NCI-H1417 treated with DMSO at 0.1 percent for 48 hours (cell line): ENCODE data around the gene GRIK5.

Experiments
- DNase-seq: peaks from one replicate; lab custom pipeline; 2025; lab: John Stamatoyannopoulos, UW

Gene GRIK5

DNA sequence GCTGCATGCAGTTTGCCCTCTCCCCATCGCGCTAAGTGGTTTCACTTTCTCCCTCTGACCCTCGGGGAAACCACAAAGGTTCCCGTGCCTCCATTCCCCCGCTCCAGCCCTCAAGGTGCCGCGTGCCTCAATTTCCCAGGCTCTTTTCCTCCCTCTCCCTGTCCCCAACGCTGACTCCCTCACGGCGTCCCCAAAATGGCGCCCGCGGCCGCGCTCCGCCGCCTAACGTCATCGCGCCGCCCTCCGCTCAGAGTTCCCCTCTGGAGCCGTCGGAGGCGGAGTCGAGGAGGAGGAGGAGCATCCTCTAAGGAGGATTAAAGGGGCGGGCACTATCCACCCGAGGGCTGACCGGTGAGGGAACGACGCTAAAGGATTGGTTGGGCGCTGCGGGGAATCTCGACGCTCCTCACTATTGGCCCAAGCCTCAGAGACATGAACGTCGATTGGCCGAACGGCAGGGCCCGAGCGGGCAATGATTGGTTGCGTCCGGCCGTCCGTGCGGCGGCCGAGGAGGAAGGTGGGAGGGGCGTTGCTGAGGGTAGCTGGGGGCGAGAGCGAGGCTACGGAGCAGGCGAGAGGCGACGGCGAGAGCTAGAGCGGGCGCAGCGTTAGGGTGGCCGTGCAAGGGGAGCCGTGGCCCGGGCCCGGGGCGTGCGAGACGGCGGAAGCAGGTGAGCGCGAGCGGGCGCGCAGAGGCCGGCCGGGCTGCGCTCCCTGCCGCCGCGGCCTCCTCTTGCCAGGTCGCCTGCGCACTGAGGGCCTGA, 5.8 kb upstream of the GRIK5 start, which contains the start of gene ZNF574:
Gene ZNF574, plus strand, starts transcription at position 551 of the 764 bp plus-strand sequence. CDS start 2,441 bp downstream, outside the sequence.
- peak; percentile 93 for DNase-seq

DNA sequence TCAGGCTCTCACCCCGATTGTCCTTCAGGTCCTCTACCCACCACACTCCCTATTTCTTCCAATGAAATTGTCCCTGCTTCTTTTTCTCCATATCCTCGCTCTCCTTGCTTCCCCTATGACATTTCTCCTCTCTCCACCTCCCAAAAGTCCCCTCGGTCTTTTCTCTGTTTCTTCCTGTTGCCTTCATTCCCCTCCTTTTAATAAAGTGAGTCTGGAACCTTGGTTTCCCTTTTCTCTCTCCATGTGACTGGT, 5.3 kb upstream of the GRIK5 start:
- DNase-seq, result no peak

DNA sequence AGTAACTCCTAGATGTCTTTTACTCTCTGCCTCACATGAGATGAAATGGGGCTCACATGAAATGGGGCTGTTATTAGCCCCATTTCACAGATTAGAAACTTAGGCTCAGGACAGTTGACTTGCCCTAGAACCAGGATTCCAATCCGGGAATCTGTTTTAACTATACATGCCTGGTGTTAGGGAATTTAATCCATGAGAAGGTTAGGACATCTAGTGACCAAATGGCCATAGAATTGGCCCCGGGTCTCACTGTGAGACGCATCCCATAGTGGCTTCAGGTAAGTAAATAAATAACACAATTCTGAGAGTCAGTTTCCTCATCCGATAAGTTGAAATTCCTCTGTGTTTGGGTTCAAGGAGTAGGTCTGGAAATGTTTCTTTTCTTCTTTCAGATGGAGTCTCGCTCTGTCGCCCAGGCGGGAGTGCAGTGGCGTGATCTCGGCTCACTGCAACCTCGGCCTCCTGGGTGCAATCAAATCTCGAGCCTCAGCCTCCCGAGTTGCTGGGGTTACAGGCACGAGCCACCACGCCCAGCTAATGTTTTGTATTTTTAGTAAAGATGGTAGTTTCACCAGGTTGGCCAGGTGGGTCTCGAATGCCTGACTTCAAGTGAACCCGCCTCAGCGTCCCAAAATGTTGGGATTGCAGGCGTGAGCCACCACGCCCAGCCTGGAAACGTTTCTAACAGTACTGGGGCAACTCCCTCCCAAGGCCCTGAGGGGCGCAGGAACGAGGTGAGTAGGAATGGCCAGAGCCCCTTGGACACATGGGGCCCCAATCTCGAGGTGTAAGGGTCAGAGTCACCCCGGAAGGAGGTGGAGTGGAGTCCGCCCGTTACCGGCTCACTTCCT, 4.7 kb upstream of the GRIK5 start:
- DNase-seq, result no peak

DNA sequence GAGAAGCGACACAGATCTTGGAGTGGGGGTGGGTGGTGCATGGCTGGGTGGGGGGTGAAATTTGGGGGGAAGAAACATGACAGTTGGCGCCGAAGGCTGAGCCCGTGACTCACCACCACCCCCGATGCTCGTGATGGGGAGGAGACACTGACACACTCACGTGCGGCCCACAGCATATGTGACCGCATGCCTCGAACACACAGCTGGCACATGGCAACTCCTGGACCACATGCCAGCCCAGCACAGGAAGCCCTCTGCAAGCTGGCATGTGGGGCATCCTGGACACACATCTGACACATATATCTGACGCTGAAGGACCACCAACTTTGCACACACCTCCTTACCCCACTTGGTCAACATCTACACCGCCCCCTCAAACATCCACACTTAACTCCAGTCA, 1.2 kb upstream of the GRIK5 start:
- DNase-seq, result no peak

DNA sequence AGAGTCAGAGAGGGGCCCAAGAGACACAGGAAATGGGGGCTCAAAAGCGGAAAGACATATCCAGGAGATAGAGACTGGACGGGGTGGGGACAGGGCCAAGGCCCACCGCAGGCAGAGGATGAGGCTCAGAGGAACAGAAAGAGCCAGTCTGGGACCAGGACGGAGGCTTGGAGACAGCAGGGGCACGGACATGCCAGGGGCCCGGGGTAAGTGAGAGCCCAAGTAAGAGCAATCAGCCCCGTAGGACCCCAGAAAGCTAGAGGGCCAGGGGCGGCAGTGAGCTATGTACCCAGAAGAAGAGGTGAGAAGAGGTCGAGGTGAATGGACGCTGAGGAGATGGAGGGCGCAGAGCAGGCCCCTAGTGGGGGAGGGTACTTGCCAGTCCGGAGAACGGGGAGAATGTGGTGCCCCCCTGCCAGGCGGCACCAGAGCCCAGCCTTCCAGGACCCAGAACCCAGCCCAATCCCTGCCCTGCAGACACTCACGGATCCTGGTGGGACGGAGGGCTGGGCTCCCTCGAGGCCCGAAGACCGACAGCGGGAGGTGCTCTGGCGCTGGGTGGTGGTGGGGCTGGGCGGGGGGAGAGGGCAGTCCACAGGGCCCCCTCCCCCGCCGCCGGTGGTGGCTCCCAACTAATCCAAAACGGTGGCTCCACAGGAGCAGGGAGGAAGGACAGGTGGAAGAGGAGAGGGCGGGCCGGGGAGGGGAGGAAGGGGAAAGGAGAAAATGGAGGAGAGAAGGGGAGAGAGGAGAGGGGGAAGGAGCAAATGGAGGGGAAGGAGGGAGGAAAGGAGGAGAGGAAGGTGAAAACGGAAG, 1.0 kb downstream of the GRIK5 start:
- DNase-seq, result no peak

DNA sequence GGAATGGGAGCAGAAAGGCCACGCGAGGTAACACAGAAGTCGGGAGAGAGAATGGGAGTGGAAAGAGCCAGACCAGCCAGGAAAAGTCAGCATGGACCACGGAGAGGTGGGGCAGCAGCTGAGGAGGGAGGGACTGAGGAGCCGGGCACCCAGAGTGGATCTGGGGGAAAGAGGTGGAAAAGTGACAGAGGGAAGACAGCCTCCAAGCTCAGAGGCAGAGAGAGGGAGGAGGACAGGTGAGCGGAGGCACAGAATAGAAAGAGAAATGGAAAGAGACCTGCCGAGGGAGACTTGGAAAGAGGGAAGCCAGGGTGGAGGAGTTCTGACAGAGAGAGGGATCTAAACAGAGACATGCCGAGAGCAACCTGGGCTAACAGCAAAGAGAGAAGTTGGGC, 1.6 kb downstream of the GRIK5 start:
- DNase-seq, result no peak

DNA sequence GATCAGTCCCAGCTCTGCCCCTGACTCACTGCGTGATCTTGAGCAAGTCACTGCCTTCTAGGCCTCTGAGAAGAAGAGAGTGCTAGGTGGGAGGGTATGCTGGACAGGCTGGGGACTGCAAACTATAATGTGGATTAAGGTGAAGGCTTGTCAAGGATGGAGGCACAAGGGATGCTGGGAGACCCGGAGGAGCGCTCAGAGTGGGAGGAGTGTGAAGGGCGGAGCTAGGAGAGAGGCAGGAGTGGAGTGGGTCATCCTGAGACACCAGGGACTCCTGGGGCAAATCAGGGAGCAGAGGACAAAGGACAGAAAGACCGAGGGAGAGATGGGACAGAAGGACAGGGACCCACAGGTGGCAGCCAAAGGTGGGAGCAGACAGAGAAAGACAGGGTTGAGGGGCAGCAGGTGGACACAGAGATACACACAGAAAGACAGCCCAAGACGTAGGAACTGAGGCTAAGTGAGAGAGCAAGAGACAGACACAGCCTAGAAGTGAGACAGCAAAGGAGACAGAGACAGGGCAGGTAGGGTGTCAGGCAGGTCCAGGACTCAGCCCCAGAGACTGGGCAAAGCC, 2.6 kb downstream of the GRIK5 start:
- no peak for DNase-seq

DNA sequence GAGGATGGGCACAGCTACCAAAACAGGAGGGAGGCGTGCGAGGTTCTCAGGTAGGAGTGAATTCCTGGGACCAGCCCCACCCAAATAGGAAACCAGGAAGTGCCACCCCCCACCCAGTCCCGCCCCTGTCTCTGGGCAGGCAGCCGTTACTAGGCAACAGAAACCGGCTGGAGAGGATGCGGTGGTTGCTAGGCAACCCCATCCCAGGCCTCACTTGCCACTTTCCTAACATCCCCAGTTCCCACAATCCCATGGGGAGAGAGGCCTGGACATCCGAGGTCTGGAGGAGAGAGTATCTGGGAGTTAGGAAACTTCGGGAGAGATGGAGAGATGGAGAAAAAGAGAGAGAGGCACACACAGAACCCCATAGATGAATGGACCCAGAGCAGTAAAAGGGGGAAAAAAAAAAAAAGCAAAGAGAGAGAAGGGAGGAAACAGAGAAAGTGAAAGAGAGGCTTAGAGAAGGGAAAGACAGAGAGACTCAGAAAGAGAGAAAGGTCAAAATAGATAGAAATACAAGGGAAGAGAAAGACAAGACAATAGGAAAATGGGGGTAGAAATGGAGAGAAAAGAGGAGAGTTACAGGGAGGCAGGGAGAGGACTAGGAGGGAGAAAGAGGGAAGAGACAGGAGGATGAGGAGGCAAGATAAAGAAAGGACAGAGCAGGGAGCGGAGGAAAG, 3.8 kb downstream of the GRIK5 start:
- DNase-seq, result no peak

DNA sequence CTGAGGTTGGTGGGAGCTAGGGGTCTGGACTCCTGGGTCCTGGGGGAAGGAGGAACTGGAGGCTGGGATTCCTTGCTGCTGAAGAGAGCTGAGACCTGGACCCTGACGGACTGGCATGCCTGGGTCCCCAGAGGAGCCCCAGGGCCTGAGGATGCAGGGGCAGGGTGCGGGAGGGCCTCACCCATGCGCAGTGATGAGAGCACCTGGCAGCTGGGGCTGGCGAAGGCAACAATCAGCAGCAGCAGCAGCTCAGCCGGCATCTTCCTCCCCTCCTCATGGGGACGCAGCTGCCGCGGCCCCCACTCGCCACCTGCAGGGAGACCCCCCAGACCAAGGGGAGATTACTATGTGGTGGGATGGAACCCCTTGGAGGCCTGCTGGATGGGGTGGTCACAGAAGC, 4.5 kb downstream of the GRIK5 start:
- DNase-seq, result no peak

DNA sequence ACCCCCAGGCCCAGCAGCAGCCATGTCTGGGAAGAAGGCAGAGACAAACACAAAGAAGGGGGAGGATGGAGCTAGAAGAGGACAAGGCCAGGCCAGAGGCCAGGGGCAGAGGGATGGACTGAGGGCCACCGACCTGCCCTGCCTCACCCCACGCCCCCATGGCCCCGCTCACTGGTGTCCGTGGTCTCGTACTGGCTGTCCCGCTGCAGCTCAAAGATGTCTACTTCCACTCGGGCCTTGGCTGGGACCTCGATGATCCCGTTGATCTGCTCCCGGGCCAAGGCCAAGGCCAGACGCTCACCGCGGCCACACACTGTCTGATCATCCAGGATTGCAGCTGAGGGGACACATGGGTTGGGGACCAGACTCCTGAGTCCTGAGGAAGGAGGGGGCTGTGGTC, 5.0 kb downstream of the GRIK5 start:
- DNase-seq, result no peak

DNA sequence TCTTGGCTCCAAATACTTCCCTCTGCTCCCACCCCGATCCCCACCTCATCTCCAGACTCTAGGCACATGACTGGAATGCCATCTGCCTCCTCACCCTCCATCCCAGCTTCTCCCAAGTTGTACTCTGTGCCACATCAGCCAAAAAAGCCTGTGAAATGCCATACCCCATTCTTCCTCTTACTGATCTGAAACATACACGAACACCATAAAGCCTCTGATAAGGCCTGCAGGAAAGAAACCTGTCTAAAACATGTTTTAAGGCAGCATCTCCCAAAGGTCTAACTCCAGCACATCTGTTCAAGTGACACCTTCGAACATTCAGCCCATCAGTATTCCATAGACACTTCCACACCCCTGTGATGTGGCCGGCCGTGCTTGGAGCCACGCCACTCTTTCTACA, 5.6 kb downstream of the GRIK5 start:
- no peak for DNase-seq

DNA sequence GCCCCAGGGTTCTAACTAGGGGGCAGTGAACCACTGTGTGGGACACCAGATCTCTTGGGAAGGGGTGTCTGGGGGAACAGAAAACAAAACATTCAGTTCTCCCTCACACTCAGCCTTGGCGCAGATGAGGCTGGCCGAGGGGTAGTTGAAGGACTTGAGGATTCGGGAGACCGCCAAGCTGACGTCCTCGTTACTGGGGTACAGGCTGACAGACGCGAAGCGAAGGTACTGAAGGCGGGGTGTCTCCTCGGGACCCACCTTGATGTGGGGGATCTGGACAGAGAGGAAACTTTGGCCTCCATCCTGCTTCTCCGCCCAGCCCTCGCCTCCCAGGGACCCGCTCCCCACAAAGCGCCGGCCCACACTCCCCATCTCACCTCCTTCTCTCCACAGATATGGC, 7.6 kb downstream of the GRIK5 start:
- DNase-seq, result no peak

DNA sequence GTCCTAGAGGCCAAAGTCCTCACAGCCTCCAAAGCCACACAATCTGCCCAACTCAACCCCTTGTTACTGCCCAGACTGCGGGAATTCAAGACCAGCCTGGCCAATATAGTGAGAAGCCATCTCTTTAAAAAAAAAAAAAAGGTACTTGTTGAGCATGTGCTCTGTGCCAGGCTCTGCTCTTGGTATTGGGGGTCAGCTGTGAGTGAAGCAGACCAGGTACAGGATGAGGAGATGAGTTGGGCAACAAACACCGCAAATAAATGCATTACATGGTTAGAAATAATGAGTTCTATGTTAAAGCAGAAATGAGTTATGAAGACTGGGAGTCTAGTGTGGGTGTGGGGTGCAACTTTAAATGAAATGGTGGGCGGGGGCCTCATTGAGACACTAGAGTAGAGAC, 9.9 kb downstream of the GRIK5 start:
- no peak for DNase-seq

DNA sequence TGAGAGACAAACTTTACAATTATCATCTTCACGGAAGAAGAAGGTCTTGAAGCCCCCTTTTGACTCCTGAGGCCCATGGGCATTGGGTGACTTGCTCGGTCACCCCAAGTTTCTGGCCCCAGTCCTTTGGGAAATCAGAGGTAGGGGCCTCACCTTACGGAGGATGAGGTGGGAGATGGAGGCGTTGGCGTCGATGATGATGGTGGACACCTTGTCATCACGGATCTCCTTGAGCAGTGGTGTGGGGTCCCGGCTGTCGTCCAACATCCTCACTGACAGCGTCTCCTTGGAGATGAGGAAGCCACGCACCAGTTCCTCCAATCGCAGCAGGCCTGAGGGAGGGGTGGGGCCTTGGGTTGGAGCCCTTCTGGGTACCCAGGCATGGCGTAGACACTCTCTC, 10.8 kb downstream of the GRIK5 start:
- no peak for DNase-seq

DNA sequence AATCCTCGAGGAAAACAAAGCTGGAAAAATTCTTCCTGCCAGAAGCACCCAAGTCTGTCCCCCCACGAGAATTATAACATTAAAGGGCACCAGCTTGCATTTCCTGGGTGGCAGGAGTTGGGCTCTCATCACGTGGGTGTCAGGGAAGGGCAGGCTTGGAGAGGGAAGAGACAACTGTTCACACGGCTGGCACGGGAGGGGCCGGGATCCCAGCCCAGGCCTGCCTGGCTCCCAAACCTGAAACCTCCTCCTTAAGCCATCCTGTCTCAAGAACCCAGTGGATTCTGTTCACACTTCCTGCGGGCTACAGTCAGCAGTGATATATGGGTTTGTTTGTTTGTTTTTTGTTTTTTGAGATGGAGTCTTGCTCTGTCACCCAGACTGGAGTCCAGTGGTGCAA, 12.2 kb downstream of the GRIK5 start:
- no peak for DNase-seq

DNA sequence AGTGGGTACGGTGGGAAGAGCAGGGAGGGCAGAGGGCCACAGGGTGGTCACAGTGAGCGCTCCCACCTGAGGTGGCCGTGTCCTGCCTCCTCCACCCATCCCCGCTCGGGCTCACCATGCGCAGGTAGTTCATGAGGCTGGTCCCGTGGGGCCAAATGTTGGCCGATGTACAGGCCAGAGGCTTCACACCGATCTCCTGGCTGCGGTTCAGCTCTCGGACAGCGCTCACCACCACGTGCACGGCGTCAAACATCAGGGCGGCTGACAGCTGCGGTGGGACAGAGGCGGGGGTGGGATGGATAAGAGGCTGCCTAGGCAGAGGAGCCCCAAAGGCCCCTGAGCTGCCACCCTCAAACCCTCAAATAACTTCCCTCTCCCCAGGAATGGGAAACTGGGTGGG, 15.8 kb downstream of the GRIK5 start:
- no peak for DNase-seq

DNA sequence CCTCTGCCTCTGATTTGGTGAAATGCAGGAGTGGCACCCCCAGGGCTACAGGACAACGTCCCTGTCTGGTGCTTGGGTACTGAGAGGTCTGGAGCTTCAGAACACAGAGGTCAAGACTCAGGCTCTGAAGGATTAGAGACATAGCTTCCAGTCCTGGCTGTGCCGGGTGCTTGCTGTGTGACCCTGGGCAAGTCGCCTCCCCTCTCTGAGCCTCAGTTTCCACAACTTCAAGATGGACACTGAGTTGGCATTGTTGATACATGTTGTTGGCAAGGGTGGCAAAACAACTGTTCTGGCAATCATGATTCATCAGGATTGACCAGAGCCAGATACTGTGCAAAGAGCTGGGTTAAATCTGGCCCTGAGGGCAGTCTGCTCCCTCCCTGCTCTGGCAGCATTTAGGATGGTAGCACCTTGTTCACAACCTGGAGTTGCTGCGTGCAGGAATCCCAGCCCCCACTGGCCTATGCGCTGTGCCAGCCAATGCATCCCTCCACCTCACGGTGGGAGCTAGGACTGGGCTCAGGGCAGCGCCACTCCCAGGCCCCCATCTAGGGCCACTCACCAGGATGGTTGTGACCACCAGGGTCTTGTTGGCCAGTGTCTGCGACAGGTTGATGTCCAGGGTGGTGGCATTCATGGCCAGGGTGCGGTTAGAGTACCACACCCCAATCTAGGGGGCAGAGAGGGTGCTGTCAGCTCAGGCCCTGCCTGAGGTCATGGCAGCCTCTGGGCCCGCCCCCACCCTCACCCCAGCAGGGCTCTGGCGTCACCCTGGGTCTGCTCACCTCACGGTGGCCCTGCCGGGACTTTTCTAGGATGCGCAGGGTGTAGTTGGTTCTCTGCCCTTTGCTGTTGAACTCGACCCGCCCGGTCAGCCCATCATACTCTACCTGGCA, 16.7 kb downstream of the GRIK5 start:
- DNase-seq, result no peak

DNA sequence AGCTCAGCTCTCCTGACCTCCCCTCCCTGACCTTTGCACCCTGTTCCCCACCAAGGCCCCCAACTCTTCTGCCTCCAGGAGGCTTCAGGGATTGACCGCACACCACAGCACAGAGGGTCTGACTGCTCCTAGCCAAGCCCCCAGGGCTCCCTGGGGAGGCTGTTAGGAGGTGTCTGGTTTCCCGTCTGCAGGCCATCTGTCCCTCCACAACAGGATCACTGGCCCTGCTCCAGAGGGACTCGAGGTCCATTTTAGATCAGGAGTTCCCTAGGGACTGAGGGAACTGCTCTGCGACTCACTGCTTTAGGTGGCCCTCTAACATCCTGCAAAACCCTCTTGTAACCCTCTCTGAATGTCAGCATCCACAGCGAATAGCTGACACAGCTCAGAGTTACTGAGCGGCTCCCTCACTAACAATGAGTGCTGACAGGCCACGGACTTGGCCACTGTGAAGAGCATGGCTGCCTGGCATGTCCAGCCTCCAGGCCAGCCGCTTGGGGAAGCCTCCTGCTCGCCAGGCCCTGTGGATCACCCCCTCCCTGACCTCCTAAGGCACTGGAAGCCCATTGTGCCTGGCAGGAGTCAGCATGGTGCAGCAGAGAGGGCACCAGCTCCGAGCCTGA, 17.7 kb downstream of the GRIK5 start:
- no peak for DNase-seq

DNA sequence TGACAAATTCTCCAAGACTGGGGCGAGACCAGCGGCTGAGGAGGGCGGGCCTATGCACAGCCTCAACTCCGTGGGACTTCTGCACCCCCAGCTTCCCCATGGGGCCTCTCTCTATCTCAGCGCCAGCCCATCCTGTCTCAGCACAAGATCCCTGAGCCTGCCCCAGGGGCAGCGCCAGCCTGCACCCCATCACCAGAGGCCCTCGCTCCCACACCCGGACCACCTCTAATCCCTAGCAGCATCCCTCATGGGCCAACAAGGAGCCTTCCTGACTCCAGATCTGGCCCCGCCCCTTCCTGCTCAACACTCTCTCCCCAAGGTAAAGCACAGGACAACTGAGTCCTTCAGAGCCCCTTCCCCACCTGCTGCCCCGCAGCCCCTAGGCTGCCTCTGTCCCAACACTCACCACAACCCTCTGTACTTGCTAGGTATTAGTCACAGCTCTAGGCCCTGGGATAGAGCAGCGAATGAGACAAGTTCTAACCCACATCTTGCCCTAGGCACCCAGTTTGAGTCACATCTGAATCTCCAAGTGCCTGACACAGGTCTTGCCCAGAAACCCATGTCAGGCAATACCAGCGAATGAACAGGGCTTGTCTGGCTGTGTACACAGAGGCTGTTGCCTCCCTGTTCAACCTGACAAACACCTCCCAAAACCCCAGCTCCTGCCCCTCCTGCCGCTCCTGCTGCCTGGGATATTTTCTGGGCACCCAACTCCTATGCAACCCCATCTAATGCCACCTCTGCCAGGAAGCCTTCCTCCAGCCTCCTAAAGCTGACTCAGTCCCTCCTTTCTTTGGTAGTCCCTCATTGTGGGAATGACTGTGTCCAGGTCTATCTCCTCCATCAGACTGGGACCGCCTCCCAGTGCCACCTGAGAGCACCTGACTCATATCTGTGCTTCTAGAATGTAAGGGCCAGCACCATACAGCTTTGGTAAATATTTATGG, 18.6 kb downstream of the GRIK5 start:
- no peak for DNase-seq
